Raji (cell line): Measurements from ENCODE around the gene MFSD6.

Experiments
- POLR2A ChIP-seq: IDR thresholded peaks from 2 replicates; pipeline ENCODE4 v1.6.1; 2011; ENCODE audit warnings: low read depth, low read length, control low read depth; ENCODE audit not compliant: insufficient read depth

The MFSD6 gene

GRCh38 chr2:190540048-190540447 is 131.9 kb downstream of the MFSD6 start:
- TF ChIP-seq POLR2A = no peak

DNA sequence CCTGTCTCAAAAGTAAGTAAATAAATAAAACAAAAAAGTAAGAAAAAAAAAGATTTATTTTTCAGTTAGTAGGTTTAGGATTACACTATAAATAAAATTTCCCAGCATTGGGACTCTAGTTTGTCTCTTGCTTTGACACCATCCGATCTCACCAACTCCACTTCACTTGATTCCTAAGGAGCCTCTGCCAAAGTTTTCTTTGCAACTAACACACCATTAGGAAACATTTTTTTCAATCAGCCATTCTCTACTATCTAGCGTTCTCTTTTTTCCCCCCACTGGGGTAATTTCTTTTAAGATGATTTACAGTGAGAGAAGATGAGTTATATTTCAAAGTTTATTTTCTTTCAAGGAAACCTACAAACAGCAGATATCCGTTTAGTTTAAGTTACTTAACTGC is 136.9 kb downstream of the MFSD6 start:
- TF ChIP-seq POLR2A = no peak

DNA sequence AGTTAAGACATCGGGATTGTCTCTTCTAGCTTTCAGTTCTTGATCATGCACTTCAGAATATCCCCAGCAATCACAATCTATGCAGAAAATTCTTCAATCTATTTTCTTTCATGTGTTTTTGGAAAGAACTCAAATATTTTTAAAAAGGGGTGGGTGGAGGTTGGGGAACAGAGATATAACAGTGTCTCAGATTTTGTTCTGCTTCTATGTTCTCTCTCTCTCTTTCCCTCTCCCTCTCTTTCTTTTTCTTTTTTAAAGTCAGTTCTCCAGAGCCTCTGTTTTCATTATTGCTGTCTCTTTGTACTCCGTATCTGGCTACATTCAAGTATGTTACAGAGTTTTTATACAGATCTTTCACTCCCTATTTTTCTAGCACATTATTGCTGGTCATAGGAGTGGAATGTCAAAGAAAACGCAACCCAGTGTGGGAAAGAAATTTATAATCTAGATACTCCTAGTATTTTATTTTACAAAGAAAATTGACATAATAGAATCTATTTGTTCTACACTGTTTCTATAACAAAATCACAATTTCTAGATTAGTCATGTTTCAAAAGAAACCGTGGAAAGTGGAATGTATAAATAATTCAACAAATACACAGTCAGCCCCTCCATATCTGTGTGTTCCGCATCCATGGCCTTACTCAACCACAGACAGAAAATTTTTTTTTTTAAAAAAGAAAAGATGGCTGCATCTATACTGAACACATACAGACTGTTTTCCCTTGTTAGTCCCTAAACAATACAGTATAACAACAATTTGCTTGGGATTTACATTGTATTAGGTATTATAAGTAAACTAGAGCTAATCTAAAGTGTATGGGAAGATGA is 137.6 kb downstream of the MFSD6 start:
- TF ChIP-seq POLR2A = no peak

DNA sequence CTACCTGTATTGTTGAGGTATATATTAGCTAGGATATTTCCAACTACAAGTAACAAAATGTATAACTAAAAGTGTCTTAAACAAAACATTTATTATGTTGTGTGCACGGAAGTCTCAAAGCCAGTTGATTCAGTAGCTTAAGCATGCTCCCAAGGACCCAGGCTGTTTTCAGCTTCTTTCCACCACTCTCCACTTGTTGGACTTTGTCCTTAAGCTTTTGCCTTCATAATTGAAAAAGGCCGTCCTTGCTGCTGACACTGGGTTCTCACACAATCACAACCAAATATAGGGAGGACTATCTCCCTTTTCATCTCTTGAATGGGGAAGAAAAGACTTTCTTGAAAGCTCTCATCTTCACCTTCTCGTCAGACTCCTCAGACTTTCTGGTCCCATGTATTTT is 138.6 kb downstream of the MFSD6 start:
- no peak for TF ChIP-seq POLR2A

- TF ChIP-seq POLR2A = no peak
Measured at GRCh38 chr2:190547886-190548285, 139.7 kb downstream of the MFSD6 start.

GRCh38 chr2:190550137-190550536 is 142.0 kb downstream of the MFSD6 start:
- TF ChIP-seq POLR2A = no peak
